Activated CD8-positive, alpha-beta memory T cell treated with anti-CD3 and anti-CD28 coated beads, Interleukin-2, amount 50 U/mL, for 1 hour (primary cell): ENCODE data around the gene APOL4.
A peak's percentile ranks its signal among the peaks of the same experiment; 100 is the strongest.
"Not testable (repeated sequence)": the region's sequence is repeated elsewhere in the genome, so short reads cannot be mapped to it uniquely, and the experiment has no call there.

Source experiments
- DNase-seq: peaks from one replicate; pipeline ENCODE4 v3.0.0-alpha.2; 2020; ENCODE audit errors: extremely low read depth

Gene APOL4

DNA sequence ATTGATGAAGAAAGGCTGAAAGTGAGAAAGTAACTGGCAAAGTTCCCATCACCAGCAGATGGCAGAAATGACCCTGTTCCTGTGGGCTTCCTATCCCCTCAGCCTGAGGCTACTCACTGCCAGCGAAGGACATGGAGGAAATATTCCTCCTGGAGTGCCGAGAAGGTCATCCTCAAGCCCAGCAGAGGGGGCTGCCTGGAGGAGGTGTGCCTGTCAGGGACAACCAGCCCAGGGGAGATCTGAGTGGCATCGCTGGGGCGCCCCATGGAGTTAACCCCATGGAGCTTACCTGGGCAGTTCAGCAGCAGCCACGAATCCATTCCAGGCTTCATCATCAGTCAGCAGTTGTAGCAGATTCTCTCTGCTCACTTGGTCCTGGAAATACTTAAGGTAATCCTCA, 29.4 kb upstream of the APOL4 start:
- DNase-seq = not testable (repeated sequence)

DNA sequence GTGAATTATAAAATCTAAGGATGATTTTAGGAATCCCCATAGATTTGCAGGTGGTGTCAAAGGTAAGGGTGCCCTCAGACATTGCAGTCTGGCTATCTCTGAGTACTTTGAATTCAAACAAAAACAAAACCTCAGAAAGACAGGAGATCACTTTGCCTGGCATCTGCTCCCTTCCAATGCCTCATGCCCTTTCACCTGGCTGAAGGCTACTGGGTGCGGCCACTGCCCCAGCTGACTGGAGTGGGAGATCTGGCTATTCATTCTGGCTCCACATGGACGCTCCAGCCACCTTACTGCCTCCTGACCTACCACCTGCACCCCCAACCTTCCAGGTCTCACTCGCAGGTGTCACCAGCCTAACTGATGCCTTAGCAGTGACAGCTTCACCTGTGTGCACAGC, 28.0 kb upstream of the APOL4 start:
- not testable (repeated sequence) for DNase-seq

DNA sequence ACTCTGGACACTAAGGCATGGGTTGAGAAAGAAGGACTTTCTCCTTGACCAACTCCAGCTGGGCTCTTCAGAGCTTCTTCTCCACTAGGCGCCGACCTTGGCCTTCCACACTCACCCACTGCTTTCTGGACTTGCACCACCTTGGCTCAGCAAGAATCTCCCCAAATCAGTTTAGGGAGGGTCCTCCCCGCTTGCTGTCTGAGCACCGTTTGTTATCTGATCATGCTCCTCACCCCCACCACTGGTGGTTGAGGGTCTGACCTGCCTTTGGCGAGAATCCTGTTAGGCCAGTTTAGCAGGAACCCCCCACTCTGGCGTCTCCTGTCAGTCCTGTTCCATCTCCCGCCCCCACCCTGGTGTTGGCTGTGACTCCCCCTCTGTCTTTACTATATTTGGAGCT, 27.3 kb upstream of the APOL4 start:
- no peak for DNase-seq

DNA sequence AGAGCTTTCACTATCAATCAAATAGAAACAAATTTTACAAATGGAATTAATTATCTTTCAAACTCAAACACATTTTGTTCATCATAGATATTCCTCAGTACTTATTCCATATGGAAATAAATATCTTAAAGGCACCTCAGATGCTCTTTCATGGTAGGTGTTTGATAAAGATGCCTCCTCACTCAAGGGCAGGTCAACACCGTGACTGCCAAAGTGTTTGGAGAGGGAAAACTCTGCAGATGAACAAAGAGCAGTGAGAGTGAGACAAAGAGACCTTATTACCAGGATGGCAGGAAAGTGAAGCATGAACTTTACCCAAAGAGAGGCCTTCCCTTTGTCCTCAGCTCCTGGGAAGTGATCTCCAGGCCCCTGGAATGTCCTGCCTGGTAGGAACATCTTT, 26.8 kb upstream of the APOL4 start:
- DNase-seq = not testable (repeated sequence)

DNA sequence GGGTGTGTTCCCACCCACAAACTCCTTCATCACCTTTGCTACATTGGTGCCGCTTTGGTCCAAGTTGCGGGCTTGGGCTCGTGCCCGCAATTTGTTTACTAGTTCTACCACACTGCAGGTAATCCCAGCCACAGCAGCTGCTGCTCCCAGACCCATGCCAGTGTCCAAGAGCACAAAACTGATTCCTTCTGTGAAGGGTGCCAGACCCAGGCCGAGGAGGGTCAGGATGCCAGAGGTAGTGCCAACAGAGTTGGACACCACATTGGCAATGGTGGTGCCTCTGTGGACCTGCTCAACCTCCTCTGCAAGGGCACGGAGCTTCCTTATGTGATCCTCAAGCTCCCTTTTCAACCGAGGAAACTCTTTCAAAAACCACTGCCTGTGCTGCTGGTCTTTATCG, 26.2 kb upstream of the APOL4 start:
- DNase-seq = no peak

DNA sequence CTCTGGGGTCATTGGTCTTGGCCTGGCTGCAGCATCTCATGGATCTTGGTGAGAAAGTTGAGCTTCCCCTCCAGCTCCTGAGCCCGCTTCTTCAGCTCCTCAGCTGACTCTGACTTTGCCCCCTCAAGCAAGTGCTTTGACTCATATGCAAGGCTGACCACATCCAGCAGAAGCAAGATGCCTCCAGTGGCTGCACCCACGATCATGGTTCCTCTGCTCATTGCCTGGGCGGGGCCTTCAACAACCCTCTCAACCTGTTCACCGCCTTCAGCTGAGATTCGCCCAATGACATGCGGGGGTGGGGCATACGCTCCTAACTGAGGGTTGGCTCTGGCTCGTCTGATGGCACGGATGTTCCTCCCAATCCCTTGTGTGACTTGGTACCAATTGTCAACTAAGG, 25.8 kb upstream of the APOL4 start:
- DNase-seq = no peak

DNA sequence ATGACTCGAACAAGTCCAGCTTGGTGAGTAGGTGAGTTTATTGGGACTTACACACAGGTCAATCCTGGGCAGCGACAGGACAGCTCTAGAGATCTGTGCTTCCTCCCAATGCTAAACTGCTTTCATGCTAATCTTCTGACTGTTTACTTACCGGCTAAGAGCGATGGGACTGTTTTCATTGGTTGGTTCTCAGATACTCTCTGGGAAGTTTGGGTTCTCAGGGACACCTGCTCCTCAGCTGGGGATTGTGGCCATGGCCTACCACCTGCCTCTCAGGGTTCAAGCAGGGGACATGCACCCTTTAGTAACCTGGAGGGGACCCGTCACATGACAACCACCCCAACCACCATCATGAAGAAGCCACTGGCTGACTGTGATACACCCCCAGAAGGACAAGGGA, 24.6 kb upstream of the APOL4 start:
- no peak for DNase-seq

DNA sequence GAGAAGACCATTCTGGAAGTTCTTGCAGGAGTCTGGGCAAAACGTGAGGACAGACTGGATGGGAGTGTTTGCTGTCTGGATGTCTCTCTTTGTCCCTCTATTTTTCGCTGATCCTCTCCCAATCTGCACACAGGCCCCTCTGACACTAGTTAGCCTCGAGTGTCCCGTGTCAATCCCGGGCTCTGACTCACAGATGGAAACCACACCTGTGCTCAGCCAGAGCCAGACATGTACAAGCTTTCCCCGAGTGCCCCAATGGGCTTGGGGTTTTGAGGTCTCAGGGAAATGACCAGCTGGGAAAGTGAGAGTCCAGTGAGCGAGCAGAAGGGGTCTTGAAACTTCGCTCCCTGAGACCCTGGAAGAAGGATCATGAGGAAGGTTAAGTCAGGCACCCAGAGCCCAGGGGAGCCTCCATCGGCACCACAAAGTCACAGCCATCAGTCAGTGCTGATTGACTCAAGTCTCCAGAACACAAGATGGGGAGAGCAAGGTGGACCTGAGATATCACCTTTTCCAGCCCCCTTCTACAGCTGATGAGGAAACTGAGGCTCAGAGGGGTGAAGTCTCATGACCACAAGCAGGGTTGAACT, 23.8 kb upstream of the APOL4 start:
- DNase-seq = no peak

DNA sequence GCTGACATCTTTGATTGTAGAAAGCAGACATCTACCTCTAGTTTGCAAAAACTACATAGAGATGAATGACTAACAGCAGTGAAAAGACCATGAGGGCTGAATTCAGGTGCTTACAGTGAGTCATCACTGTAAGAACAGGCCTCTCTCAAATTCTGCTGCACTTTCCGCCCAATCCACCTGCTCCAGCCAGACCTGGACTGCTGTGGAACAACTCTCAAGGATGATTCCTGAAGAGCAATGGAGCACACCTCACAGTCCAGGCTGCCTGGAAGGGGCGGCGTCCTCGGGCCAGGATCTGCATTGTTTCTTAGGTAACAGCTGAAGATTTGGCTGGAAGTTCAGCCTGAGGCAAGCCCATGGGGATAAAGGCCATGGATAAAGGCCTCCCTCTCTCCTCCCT, 22.6 kb upstream of the APOL4 start:
- no peak for DNase-seq

DNA sequence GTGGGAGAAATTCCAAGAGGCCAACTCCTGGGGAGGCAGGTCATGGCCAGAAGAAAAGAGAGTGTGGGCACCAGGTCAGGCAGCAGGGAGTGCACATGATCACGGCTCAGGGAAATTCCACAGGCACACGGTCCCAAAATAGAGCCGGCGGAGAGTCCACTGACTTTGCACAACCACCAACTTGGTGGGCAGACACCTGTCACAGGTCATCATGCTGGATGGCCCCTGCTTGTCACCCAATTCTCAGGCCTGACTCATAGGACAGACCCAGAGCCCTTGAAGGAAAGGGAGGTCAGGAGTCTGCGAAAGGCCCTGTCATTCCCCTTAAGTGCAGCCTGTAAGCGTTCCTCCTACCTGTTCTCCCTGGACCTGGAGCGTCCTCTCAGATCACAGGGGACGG, 21.9 kb upstream of the APOL4 start:
- no peak for DNase-seq

DNA sequence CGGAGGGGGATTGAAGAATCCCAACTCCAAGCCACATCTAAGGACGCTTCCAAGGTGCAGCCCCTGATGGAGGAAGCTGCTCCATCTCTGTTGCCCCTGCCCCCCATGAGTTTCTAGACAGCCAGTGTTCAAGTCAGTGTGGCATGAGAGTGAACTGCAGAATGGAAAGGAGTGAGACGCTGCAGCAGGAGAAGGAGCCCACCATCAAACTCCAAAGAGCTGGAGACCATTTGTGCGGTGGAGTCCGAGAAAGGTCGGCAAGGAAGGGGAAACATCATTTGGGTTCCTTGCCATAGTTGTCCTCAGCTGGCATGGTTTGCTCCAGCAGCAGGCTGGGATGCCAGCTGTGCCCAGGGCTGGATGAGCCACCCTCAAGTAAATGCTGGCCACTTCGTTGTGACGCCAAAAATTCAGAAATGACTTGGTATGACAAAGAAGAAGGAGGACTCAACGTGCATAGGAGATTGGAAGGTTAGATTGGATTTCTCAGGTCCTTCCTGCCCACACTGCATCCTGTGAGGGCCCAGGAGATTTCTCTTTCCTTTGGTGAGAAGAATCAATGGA, 21.4 kb upstream of the APOL4 start:
- DNase-seq = no peak

DNA sequence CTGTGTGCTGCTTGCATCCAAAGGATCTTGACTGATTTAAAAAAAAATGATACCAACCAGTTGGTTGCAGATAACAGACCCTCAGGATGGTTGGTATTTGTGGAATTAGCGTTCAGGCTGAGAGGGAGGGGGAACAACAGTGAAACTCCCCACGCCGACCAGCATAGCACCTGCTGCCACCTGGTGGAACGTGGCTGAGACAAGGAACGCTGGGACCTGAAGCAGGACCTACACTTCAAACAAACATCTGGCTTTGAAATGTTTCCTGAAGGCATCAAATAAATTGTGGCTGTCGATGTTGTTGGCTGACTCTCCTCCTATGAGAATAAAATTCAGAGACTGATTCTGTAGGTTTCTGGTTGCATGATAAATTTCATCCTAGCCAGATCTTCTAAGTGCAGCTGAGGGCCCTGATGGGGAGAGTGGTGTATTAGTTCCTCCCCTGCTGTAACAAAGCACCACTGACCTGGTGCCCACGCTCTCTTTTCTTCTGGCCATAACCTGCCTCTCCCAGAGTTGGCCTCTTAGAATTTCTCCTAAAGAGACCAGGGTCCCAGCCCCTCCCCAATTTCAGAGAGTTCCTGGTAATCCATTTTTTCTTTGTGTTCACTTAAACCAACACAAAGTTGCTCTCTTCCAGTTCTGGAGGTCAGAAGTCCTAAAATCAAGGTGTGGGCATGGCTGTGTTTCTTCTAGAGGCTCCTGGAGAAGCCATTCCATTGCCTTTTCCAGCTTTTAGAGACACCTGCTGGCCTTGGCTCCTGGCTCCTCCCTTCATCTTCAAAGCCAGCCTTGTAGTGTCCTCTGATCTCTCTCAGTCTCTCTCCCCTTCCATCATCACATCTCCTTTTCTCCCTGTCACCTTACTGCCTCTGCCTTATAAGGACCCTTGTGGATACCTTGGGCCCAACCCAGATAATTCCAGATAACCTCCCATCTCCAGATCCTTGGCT, 20.5 kb upstream of the APOL4 start:
- DNase-seq = peak; percentile 25

DNA sequence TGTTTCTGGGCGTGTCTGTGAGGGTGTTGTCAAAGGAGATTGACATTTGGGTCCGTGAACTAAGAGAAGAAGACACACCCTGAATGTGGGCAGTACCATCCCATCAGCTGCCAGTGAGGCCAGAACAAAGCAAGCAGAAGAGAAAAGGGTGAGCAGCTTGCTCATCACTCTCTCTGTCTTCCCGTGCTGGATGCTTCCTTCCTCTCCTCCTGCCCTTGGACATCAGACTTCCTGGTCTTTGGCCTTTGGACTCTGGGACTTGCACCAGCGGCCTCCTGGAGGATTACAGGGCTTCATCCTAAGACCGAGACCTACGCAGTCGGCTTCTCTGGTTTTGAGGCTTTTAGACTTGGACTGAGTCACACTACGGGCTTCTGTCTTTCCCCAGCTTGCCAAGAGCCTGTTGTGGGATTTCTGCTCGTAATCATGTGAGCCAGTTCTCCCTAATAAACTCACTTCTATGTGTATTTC, 18.9 kb upstream of the APOL4 start:
- DNase-seq = no peak

DNA sequence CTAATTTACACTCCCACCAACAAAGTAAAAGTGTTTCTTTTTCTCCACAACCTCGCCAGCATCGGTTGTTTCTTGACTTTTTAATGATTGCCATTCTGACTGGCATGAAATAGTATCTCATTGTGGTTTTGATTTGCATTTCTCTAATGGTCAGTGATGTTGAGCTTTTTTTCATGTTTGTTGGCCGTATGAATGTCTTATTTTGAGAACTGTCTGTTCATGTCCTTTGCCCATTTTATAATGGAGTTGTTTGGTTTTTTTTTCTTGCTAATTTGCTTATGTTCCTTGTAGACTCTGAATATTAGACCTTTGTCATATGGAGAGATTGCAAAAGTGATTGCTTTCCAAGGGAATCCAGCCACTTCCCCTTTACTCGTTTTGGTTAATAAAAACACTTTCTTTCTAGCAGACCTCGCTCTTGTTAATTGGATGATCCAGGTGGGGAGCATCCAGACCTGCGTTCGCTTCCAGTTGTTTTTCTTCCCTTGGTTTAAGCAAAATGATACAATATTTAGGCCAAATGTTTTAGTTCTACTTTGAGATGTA, 17.1 kb upstream of the APOL4 start:
- no peak for DNase-seq

DNA sequence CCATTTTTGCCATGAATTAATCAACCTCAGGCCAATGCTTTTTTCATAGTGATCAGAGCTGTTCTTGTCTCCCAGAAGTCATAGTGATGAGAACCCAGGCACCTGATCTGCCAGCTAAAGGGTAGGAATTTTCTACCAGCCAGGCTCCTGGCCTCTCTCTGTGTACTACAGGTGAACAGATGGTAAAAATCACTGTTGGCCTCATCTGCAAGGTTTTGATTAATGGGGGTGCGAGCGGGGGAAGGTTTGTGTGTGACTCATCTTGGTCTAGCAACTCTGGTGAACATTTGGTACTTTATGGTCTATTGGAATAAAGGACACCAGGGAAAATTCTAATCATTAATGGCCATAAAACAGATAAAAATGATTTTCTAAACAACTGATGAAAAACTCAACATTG, 14.4 kb upstream of the APOL4 start:
- DNase-seq = no peak

DNA sequence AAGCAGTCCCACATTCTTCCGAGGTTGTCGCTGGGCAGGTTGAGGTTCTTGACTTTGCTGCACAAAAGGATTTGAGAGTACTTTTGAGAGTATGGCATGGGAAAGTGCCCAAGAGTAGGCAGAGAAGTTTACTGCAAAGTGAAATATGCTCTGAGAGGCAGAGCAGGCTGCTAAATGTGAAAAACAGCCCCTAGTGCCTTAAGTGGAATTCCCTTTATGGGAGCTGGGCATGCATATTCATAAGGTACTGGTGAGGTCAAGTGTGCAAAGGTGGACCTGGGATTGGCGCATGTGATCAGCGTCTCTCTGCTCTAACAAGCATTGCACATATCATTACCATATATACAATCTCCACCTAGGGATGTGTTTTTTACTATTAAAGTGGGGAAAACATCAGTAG, 12.0 kb upstream of the APOL4 start:
- no peak for DNase-seq

DNA sequence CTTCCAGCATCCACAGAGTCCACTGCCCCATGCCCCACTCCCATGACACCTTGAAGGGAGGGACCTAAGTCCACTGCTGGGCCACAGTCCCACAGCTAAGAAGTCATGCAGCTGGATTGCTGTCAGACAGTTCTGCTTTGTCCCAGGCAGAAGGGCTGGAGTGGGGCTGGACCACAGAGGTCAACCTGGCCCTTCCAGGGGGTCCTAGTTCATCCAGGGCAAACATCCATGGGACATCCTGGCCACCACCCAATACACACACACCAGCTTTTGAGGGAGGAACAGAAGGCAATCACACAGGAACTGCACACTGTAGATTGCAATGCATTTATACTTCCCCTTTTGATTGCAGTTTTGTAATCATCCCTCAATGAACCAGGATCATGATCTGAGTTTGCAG, 11.3 kb upstream of the APOL4 start:
- DNase-seq = no peak

DNA sequence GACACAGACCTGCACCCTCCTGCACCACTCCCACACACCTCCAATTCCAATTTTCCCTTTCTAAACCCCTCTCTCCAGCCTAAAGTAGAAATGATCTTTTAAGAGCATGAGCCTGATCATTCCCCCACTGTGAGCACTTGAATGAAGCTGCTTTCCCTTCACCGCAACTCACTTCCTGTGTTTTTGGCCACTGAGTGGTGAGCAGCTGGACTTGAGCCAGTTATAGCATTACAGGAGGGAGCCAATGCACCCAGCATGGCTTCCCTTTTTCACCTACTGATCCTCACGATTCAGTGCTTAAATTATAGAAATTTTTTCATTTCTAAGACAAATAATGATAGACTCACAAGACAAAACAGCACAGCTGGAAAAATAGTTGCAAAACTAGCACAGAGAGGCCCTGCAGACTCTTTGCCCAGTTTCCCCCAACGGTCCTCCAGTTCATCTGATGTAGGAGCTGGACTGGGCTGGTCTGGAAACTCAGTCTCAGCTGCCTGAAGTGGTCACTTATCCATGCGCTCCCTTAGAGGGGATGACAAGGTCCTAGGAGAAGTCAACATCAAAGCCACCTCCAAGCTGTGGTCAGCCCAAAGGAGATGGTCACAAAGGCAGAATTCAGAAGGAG, 9.7 kb upstream of the APOL4 start:
- no peak for DNase-seq

DNA sequence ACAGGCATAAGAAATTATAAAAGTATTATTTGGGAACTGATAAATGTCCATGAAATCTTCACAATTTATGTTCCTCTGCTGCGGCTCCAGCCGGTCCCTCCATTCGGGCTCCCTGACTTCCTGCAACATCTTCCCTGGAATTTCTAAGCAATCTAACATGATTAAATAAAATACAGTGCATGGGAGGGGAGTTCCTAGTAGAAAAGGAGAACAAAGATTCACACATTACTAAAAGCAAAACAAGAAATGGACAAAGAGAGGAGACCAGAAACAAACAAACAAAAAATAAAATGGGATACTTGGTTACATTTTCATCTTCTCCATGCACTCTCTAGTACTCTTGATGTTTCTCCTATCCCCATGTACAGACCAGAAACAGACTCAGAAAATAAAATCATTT, 8.6 kb upstream of the APOL4 start:
- DNase-seq = no peak

DNA sequence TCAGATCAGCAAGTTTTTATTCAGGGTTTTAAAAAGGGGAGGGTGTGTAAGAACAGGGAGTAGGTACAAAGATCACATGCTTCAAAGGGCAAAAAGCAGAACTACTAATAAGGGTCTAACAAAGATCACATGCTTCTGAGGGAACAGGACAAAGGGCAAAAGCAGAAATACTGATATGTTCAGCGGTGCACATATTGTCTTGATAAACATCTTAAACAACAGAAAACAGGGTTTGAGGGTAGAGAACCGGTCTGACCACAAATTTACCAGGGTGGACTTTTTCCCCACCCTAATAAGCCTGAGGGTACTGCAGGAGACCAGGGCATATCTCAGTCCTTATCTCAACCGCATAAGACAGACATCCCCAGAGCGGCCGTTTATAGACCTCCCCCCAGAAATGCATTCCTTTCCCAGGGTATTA, 7.9 kb upstream of the APOL4 start:
- not testable (repeated sequence) for DNase-seq

DNA sequence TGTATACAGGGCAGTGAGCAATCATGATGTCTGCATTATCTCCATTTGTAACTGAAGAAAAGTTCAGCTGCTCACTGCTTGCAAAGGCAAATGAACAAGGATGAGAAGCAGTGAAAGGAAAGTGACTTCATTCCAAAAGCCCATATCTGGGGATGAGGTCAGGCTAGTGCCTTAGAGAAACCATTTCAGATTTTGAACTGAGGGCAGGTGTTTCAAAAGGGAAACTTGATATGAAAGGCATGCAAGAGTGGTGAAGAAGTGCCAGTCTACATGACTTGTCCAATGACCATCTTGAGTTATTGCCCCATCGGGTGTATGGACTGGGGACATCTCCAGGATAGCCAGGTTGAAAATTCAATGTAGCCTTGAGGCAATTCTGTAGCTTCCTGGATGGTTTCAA, 7.3 kb upstream of the APOL4 start:
- no peak for DNase-seq

DNA sequence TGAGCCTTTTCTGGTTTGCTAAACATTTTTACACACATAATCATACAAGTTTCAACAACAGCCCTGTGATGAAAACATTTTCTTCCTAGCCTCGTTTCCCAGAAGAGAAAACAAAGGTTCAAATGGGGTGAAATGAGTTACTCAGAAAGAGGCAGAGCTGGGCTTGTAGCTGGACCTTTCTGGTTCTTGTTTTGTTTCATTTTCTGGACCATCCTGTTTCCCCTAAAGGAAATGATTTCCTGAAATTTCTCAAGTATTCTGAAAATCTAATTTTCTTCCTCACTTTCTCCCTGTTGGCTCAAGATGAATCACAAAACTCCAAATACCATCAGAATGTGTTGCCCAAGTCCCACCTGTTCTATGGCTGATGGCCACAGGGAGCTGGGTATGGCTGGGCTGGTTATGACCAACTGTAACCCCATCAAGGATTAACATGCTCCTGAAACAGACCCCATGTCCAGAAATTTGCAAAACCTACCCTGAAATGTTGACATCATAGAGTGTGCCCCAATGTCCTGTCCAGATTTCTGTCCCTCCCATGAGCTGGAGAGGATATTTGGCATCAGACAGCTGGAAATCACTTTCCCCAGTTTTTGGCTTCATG, 6.7 kb upstream of the APOL4 start:
- DNase-seq = no peak
